ENCODE measurements around the gene DNAJC5. TPM values are rescaled to one million over a fixed set of nuclear protein-coding genes. Genes with fewer than 3 reads are reported as not detected.

Gene DNAJC5
- total and polyA plus RNA-seq, 2 donors (not counting 3 experiments of a cell fraction or from before 2014, with no cell fraction given): 44.7 to 60.3 TPM

DNA sequence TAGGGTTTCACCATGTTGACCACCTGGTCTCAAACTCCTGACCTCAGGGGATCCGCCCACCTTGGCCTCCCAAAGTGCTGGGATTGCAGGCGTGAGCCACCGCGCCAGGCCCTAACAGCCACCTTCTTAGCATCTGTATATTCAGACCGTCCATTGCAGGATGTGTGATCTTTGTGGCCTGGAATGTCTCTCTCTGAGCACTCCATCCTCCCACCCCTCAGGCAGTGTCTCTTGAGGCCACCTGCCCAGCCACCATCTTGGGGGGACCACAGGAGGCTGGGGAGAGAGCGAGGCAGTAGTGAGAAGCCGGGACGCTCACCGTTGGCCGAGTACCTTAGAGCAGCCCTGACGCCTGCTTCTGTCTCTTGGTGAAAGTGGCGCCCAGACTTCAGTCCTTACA is 18.8 kb downstream of the DNAJC5 start:
- H3K79me2 ChIP-seq (ENCODE audit: control insufficient read depth, insufficient read depth, low read length): peaks cover 92% of the 10 kb centered on the region
- no peak overlapping the region for H3K27ac ChIP-seq (ENCODE audit: insufficient read depth, low read depth, low read length)
- CTCF ChIA-PET: no interaction called here
- dilution Hi-C loops (cut with MboI; ENCODE audit: extremely low pct_ligation_motif_present, low sequenced_read_pairs): no loop called here
- BruUV-seq (replicated peaks): no TSS peak
- H3K27me3 ChIP-seq (ENCODE audit: control insufficient read depth in 2 of 2, insufficient read depth in 2 of 2, low read length in 2 of 2): no peaks in the 10 kb centered on the region
- H3K9ac ChIP-seq (replicated peaks; ENCODE audit: extremely low read depth, insufficient read depth, low read length): no peak overlapping the region
- H3K4me2 ChIP-seq (ENCODE audit: insufficient read depth, low read length): no peak overlapping the region
- FAIRE-seq (no peak), DNase-seq (ENCODE audit: low read depth, low spot score) (no peak)
- H3K36me3 ChIP-seq (ENCODE audit: control insufficient read depth in 2 of 2, extremely low read depth in 1 of 2, insufficient read depth in 2 of 2, low read length in 2 of 2): peaks cover 0 to 4% of the 10 kb centered on the region in 2 experiments
- no peaks in the 10 kb centered on the region for H3K4me1 ChIP-seq (ENCODE audit: control insufficient read depth, extremely low read depth, insufficient read depth, low read length)
- TF ChIP-seq EZH2 (IDR thresholded peaks at IDR 0.05; ENCODE audit: borderline replicate concordance, low read depth, low read length, severe bottlenecking): no peak
- no peak for TF ChIP-seq FOS (IDR thresholded peaks at IDR 0.05; ENCODE audit: borderline replicate concordance, insufficient read depth, low read length)
- no peak for TF ChIP-seq POLR2AphosphoS5 (IDR thresholded peaks at IDR 0.05; ENCODE audit: insufficient read depth, low read depth, low read length)
- TF ChIP-seq, protein P1, sequence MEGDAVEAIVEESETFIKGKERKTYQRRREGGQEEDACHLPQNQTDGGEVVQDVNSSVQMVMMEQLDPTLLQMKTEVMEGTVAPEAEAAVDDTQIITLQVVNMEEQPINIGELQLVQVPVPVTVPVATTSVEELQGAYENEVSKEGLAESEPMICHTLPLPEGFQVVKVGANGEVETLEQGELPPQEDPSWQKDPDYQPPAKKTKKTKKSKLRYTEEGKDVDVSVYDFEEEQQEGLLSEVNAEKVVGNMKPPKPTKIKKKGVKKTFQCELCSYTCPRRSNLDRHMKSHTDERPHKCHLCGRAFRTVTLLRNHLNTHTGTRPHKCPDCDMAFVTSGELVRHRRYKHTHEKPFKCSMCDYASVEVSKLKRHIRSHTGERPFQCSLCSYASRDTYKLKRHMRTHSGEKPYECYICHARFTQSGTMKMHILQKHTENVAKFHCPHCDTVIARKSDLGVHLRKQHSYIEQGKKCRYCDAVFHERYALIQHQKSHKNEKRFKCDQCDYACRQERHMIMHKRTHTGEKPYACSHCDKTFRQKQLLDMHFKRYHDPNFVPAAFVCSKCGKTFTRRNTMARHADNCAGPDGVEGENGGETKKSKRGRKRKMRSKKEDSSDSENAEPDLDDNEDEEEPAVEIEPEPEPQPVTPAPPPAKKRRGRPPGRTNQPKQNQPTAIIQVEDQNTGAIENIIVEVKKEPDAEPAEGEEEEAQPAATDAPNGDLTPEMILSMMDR (IDR thresholded peaks at IDR 0.05; ENCODE audit: extremely low read depth in 1 of 2, insufficient read depth in 1 of 2, low read depth in 1 of 2, low read length in 2 of 2): no peak
- no peak for TF ChIP-seq GATA2 (IDR thresholded peaks at IDR 0.05; ENCODE audit: insufficient read depth, insufficient read length, low read depth, low read length)
- no peak for TF ChIP-seq MAX (IDR thresholded peaks at IDR 0.05; ENCODE audit: insufficient read depth, insufficient read length)
- no peak for TF ChIP-seq MYC (IDR thresholded peaks at IDR 0.05; ENCODE audit: low read depth, low read length)
- TF ChIP-seq POLR2A (IDR thresholded peaks at IDR 0.05; ENCODE audit: low read depth, low read length): no peak
- TF ChIP-seq JUN (IDR thresholded peaks at IDR 0.05; ENCODE audit: borderline replicate concordance, insufficient read depth, insufficient read length, low read depth): no peak
- intact Hi-C loops (cut with micrococcal nuclease): no loop called here
- no peaks in the 10 kb centered on the region for H4K20me1 ChIP-seq (replicated peaks; ENCODE audit: control insufficient read depth, extremely low read depth, insufficient read depth, low read length)
- H3K4me3 ChIP-seq (replicated peaks in 1 of 3; ENCODE audit: insufficient read depth in 1 of 3, low read depth in 1 of 3, low read length in 3 of 3): no peak overlapping the region
- no peaks in the 10 kb centered on the region for H3K9me3 ChIP-seq (replicated peaks; ENCODE audit: control insufficient read depth, insufficient read depth, low read length)
- H3K9me1 ChIP-seq (replicated peaks; ENCODE audit: control insufficient read depth, extremely low read depth, insufficient read depth, low read length): no peaks in the 10 kb centered on the region
- H2AFZ ChIP-seq (ENCODE audit: low read depth, low read length): no peak overlapping the region
- POLR2A ChIA-PET: no interaction called here
